Lower leg skin (tissue), 4 donors: Measurements from ENCODE around the gene ANAPC2. TPM values are rescaled to one million over a fixed set of nuclear protein-coding genes. Genes with fewer than 3 reads are reported as not detected.

ENCODE experiments used
- DNase-seq, 2 donors: peaks; one replicate each; pipeline ENCODE4 v3.0.0-alpha.2; 2019; ENCODE audit warnings: low spot score in 2 of 2
- H3K4me3 ChIP-seq: fragments of 200-600 bp; sonication (generic); 2 replicates; pipeline ENCODE4 v1.5.1; 2017; ENCODE audit warnings: mild to moderate bottlenecking, low read depth; ENCODE audit not compliant: poor library complexity, severe bottlenecking
- POLR2A ChIP-seq, 2 donors: fragments of 450-650 bp; IDR thresholded peaks; one replicate each; pipeline ENCODE4 v1.6.1; 2016 to 2017; ENCODE audit warnings: antibody characterized with exemption in 2 of 2, mild to moderate bottlenecking in 1 of 2, moderate library complexity in 1 of 2
- WGBS, 2 donors: methylation state at CpG; one replicate each; pipeline ENCODE4 v1.1.5; 2018; 5-methylcytosine and 5-hydroxymethylcytosine counted together
- intact Hi-C: fragments of 100-400 bp; cut with DNase I; formaldehyde crosslinking; loops from one replicate; pipeline ENCODE4 v1.15.0; 2023; ENCODE audit warnings: low total_unique reads
- total RNA-seq, 4 donors: library from RNA; depleted of rRNA; stranded (reverse); fragments of >200 nt; gene quantifications; one replicate each; pipeline ENCODE4 v1.1.0, GENCODE V29; 2016
- TF ChIP-seq, protein P1 (sequence below), 3 donors: fragments of 450-650 bp; IDR thresholded peaks; one replicate each; pipeline ENCODE4 v1.5.1; 2016; ENCODE audit warnings: antibody characterized with exemption in 3 of 3, mild to moderate bottlenecking in 3 of 3, moderate library complexity in 2 of 3

ANAPC2 gene
- total RNA-seq, 4 donors from 2014 or later: 26.2 to 69.3 (median 30.5) TPM

GRCh38 chr9:137156567-137157375 is 31.6 kb downstream of the ANAPC2 start:
- intact Hi-C loops: no loop called here
- TF ChIP-seq, protein P1, sequence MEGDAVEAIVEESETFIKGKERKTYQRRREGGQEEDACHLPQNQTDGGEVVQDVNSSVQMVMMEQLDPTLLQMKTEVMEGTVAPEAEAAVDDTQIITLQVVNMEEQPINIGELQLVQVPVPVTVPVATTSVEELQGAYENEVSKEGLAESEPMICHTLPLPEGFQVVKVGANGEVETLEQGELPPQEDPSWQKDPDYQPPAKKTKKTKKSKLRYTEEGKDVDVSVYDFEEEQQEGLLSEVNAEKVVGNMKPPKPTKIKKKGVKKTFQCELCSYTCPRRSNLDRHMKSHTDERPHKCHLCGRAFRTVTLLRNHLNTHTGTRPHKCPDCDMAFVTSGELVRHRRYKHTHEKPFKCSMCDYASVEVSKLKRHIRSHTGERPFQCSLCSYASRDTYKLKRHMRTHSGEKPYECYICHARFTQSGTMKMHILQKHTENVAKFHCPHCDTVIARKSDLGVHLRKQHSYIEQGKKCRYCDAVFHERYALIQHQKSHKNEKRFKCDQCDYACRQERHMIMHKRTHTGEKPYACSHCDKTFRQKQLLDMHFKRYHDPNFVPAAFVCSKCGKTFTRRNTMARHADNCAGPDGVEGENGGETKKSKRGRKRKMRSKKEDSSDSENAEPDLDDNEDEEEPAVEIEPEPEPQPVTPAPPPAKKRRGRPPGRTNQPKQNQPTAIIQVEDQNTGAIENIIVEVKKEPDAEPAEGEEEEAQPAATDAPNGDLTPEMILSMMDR (IDR thresholded peaks at IDR 0.05): no peak
- no peak for TF ChIP-seq POLR2A (IDR thresholded peaks at IDR 0.05)
- no peak overlapping the region for H3K4me3 ChIP-seq
- DNase-seq: no peak
- 2 to 13% methylated on average over 22 to 47 of the region's 65 CpGs for WGBS, 2 donors

DNA sequence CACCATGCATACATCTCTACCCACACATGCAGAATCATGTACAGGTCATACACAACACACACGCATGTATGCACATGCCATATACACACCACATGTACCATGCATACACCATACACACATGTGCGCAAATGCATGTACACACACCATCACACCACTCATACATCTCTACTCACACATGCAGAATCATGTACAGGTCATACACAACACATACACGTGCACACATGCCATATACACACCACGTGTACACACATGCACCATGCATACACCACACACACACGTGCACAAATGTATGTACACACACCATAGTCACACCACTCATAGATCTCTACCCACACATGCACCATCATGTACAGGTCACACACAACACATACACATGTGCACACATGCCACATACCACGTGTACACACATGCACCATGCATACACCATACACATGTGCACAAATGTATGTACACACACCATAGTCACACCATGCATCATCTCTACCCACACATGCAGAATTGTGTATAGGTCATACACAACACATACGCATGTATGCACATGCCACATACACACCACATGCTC is 35.4 kb downstream of the ANAPC2 start:
- no peak for TF ChIP-seq POLR2A (IDR thresholded peaks at IDR 0.05)
- TF ChIP-seq, protein P1 (IDR thresholded peaks at IDR 0.05): no peak
- no peak for DNase-seq
- no peak overlapping the region for H3K4me3 ChIP-seq
- intact Hi-C loops: no loop called here
- 90 to 92% methylated on average over 7 of the region's 7 CpGs for WGBS, 2 donors

DNA sequence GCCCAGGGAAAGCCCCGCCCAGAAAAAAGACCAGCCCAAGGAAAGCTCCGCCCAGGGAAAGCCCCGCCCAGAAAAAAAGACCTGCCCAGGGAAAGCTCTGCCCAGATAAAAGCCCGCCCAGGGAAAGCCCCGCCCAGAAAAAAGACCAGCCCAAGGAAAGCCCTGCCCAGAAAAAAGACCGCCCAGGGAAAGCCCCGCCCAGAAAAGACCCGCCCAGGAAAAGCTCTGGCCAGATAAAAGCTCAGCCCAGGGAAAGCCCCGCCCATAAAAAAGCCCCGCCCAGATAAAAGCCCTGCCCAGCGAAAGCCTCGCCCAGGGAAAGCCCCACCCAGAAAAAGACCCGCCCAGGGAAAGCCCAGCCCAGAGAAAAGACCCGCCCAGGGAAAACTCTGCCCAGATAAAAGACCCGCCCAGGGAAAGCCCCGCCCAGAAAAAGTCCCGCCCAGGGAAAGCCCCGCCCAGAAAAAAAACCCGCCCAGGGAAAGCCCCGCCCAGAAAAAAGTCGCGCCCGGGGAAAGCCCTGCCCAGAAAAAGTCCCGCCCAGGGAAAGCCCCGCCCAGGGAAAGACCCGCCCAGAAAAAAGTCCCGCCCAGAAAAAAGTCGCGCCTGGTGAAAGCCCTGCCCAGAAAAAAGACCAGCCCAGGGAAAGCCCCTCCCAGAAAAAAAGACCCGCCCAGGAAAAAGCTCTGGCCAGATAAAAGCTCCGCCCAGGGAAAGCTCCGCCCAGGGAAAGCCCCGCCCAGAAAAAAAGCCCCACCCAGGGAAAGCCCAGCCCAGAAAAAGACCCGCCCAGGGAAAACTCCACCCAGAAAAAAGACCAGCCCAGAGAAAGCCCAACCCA is 37.5 kb downstream of the ANAPC2 start:
- no peak overlapping the region for H3K4me3 ChIP-seq
- DNase-seq: no peak
- TF ChIP-seq, protein P1 (IDR thresholded peaks at IDR 0.05): no peak
- TF ChIP-seq POLR2A (IDR thresholded peaks at IDR 0.05): no peak
- 22 to 35% methylated on average over 34 of the region's 34 CpGs for WGBS, 2 donors
- intact Hi-C loops: no loop called here

GRCh38 chr9:137149942-137150616 is 38.3 kb downstream of the ANAPC2 start:
- intact Hi-C loops: no loop called here
- WGBS, 2 donors: 38 to 54% methylated on average over 19 to 20 of the region's 20 CpGs
- TF ChIP-seq, protein P1 (IDR thresholded peaks at IDR 0.05): no peak
- TF ChIP-seq POLR2A (IDR thresholded peaks at IDR 0.05): no peak
- no peak for DNase-seq
- H3K4me3 ChIP-seq: no peak overlapping the region

GRCh38 chr9:137149363-137149762 is 39.0 kb downstream of the ANAPC2 start:
- 50 to 71% methylated on average over 5 of the region's 5 CpGs for WGBS, 2 donors
- no peak overlapping the region for H3K4me3 ChIP-seq
- DNase-seq: no peak
- TF ChIP-seq, protein P1 (IDR thresholded peaks at IDR 0.05): no peak
- TF ChIP-seq POLR2A (IDR thresholded peaks at IDR 0.05): no peak
- intact Hi-C loops: no loop called here
